LHCN-M2 (cell line): ENCODE measurements around the gene SAMD5. TPM values are rescaled to one million over a fixed set of nuclear protein-coding genes. Genes with fewer than 3 reads are reported as not detected.

Experiments
- DNase-seq: peaks from one replicate; pipeline ENCODE4 v3.0.0-alpha.2; 2012; ENCODE audit warnings: low read depth
- total RNA-seq: library from RNA; depleted of rRNA; stranded (reverse); fragments of >200 nt; gene quantifications from 2 replicates; pipeline ENCODE4 v1.2.3, GENCODE V29; 2014

SAMD5 gene
- total RNA-seq, 1 experiment from 2014 or later: 4.0 TPM

DNA sequence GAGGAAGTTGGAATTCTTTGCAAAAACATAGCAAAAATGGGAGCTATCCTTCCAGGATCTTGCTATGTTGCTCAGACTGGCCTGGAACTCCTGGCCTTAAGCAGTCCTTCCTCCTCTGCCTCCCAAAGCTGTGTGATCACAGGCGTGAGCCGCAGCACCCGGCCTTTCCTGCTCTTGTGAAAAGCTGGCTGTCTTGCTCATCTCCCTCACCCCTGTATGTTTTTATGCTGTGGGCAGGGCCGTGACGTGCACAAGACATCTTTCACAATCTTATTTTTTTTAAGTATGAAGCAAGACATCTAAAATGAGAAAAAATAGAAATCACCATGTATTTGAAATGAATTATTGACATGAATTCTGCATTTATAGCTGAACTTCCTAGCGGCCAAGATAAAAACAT is 110.4 kb downstream of the SAMD5 start:
- no peak for DNase-seq
